Large intestine (tissue), 1 donor: ENCODE data around the gene TBC1D2. TPM values are rescaled to one million over a fixed set of nuclear protein-coding genes. Genes with fewer than 3 reads are reported as not detected.

Experiments
- polyA plus RNA-seq: library from polyadenylated mRNA; unstranded; fragments of 120-200 nt; gene quantifications from one replicate; pipeline ENCODE4 v1.2.1, GENCODE V29; 2013

The TBC1D2 gene
- polyA plus RNA-seq, 1 donor = 30.1 TPM

Other genes with a start within 250 kb of the TBC1D2 start
- 70.4 TPM for gene NANS, start 198.9 kb downstream of the TBC1D2 start, polyA plus RNA-seq
- 59.2 TPM for gene TRIM14, start 136.4 kb downstream of the TBC1D2 start, polyA plus RNA-seq
- 57.6 TPM for gene CORO2A, start 63.0 kb downstream of the TBC1D2 start, polyA plus RNA-seq